ENCODE measurements around the gene OMD.

Gene OMD

DNA sequence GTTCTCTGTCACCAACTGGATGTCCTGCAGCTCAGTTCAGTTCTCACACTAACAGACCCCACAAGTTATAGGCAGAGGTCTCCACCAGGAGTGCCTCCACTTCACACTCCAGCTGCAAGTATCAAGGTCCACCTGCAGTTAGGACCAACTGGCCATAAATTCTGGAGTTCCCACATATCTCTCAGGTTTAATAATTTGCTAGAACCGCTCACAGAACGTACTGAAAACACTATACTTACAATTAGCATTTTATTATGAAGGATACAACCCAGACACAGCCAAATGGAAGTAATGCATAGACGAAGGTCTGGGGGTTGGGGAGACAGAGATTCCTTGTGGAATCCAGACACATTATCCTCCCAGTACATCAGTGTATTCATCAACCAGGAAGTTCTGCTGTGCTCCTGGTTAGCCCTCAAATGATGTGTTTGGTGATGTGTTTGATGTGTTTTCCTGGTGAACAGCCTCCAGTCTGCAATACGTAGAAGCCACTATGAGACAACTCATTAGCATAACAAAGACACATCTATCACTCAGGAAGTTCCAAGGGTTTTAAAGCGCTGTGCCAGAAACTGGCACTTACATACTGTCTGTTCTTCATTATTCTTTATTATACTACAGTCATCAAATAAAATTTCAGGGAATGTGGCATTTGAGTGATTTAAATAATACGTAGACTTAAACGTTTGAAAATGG is 45.3 kb downstream of the OMD start:
- Histone ChIP-seq H3K4me3 (ENCODE audit: low read length) (no peak overlapping the region), H2BK120ac (ENCODE audit: low read depth, low read length) (no peak overlapping the region), H3K27ac (ENCODE audit: low read depth, low read length) (no peak overlapping the region)

DNA sequence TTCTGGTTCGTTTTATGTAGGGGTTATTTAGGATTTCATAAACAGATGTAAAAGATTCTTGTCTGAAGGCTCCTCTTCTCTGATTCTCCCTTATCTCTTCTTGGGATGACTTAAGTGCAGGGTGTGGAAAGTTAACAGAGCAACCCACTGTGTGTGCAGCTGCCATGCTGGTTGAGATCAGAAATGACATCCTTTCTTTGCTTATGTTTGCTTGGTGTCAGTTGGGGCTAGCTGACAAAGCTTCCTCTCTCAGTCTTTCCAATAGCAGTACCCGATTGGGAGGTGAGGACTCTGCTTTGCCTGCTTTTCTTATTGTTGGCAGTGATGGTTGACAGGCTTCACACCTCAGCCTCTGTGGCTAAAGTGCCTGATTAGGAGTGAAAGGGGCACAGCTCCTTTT is 46.4 kb downstream of the OMD start:
- Histone ChIP-seq H4K8ac (ENCODE audit: low read depth, low read length) (no peak overlapping the region), H3K27ac (ENCODE audit: low read depth, low read length) (no peak overlapping the region), H3K4me3 (ENCODE audit: low read length) (no peak overlapping the region)

More for the DNA sequence above, 45.3 kb downstream of the OMD start:
- Histone ChIP-seq H3K56ac (ENCODE audit: low read length) (no peak overlapping the region), H2BK15ac (replicated peaks; ENCODE audit: low read depth) (no peak overlapping the region), H3K4ac (ENCODE audit: low read depth, low read length) (no peak overlapping the region), H4K8ac (ENCODE audit: low read depth, low read length) (no peak overlapping the region), H3K36me3 (ENCODE audit: control insufficient read depth, insufficient read depth, low read length) (no peaks in the 10 kb centered on the region), H3K18ac (ENCODE audit: low read length) (no peak overlapping the region), H3K79me1 (ENCODE audit: low read length) (no peaks in the 10 kb centered on the region), H3K23ac (ENCODE audit: low read length) (no peak overlapping the region), H4K5ac (ENCODE audit: low read length) (no peak overlapping the region), H3K9ac (ENCODE audit: low read length) (no peak overlapping the region), H3K27me3 (ENCODE audit: insufficient read depth, low read length, poor library complexity) (no peaks in the 10 kb centered on the region), H2BK5ac (ENCODE audit: low read length) (no peak overlapping the region), H2AK5ac (ENCODE audit: low read length) (no peak overlapping the region), H3K4me1 (ENCODE audit: control insufficient read depth, low read depth, low read length) (peaks cover 6% of the 10 kb centered on the region), H3K79me2 (ENCODE audit: control insufficient read depth, insufficient read depth, low read length) (no peaks in the 10 kb centered on the region), H3K4me2 (ENCODE audit: low read length) (no peak overlapping the region)
- peak; percentile 56 for DNase-seq
- no CpG with 5 or more reads among the region's 7 CpGs for WGBS (ENCODE audit: extremely low coverage, insufficient coverage, low lambda C conversion rate)

GRCh38 chr9:92373167-92373566 is 51.1 kb downstream of the OMD start:
- Histone ChIP-seq H3K4ac (ENCODE audit: low read depth, low read length) (no peak overlapping the region), H3K27ac (ENCODE audit: low read depth, low read length) (no peak overlapping the region), H3K4me1 (ENCODE audit: control insufficient read depth, low read depth, low read length) (peaks cover 2% of the 10 kb centered on the region), H3K23ac (ENCODE audit: low read length) (no peak overlapping the region), H3K9ac (ENCODE audit: low read length) (no peak overlapping the region), H3K18ac (ENCODE audit: low read length) (no peak overlapping the region), H3K79me2 (ENCODE audit: control insufficient read depth, insufficient read depth, low read length) (no peaks in the 10 kb centered on the region), H4K5ac (ENCODE audit: low read length) (no peak overlapping the region), H2BK5ac (ENCODE audit: low read length) (no peak overlapping the region), H3K79me1 (ENCODE audit: low read length) (no peaks in the 10 kb centered on the region), H3K27me3 (ENCODE audit: insufficient read depth, low read length, poor library complexity) (no peaks in the 10 kb centered on the region), H2AK5ac (ENCODE audit: low read length) (no peak overlapping the region), H3K4me3 (ENCODE audit: low read length) (no peak overlapping the region), H3K36me3 (ENCODE audit: control insufficient read depth, insufficient read depth, low read length) (no peaks in the 10 kb centered on the region), H3K56ac (ENCODE audit: low read length) (no peak overlapping the region), H2BK15ac (replicated peaks; ENCODE audit: low read depth) (no peak overlapping the region), H2BK120ac (ENCODE audit: low read depth, low read length) (no peak overlapping the region), H4K8ac (ENCODE audit: low read depth, low read length) (no peak overlapping the region), H3K4me2 (ENCODE audit: low read length) (no peak overlapping the region)
- WGBS (ENCODE audit: extremely low coverage, insufficient coverage, low lambda C conversion rate) = no CpG with 5 or more reads among the region's 2 CpGs
- DNase-seq = no peak

More for the DNA sequence above, 46.4 kb downstream of the OMD start:
- H3K23ac ChIP-seq (ENCODE audit: low read length) = no peak overlapping the region
- no peak overlapping the region for H3K9ac ChIP-seq (ENCODE audit: low read length)
- peak overlapping the region; percentile 43 for H3K18ac ChIP-seq (ENCODE audit: low read length)
- no CpG with 5 or more reads among the region's 2 CpGs for WGBS (ENCODE audit: extremely low coverage, insufficient coverage, low lambda C conversion rate)
- no peak overlapping the region for H2BK5ac ChIP-seq (ENCODE audit: low read length)
- H3K56ac ChIP-seq (ENCODE audit: low read length) = no peak overlapping the region
- H2BK15ac ChIP-seq (replicated peaks; ENCODE audit: low read depth) = no peak overlapping the region
- no peaks in the 10 kb centered on the region for H3K27me3 ChIP-seq (ENCODE audit: insufficient read depth, low read length, poor library complexity)
- no peaks in the 10 kb centered on the region for H3K36me3 ChIP-seq (ENCODE audit: control insufficient read depth, insufficient read depth, low read length)
- H3K4ac ChIP-seq (ENCODE audit: low read depth, low read length) = no peak overlapping the region
- no peak overlapping the region for H3K4me2 ChIP-seq (ENCODE audit: low read length)
- H2BK120ac ChIP-seq (ENCODE audit: low read depth, low read length) = no peak overlapping the region
- H3K79me2 ChIP-seq (ENCODE audit: control insufficient read depth, insufficient read depth, low read length) = no peaks in the 10 kb centered on the region
- H4K5ac ChIP-seq (ENCODE audit: low read length) = no peak overlapping the region
- peak; percentile 79 for DNase-seq
- H3K4me1 ChIP-seq (ENCODE audit: control insufficient read depth, low read depth, low read length) = peaks cover 6% of the 10 kb centered on the region
- no peaks in the 10 kb centered on the region for H3K79me1 ChIP-seq (ENCODE audit: low read length)
- H2AK5ac ChIP-seq (ENCODE audit: low read length) = no peak overlapping the region

DNA sequence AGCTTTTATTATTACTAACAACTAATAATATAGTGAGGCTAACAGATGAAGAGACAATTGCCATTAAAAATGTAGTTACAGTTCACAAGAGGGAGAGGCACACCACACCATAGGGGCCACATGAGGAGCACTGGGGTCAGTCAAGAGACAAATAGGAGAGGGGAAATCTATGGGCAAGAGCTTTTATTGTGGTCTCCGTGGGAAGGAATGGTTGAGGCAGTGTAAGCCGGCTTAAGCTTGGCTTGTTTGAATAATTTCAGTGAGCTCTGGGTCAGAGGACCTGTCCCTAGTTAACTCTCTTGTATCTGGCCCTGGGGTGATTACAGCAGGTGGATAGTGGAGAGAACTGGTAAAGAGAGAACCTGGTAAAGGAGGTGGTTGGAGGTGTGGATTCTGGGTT is 55.2 kb downstream of the OMD start:
- H3K56ac ChIP-seq (ENCODE audit: low read length) = no peak overlapping the region
- H3K18ac ChIP-seq (ENCODE audit: low read length) = no peak overlapping the region
- H3K79me2 ChIP-seq (ENCODE audit: control insufficient read depth, insufficient read depth, low read length) = no peaks in the 10 kb centered on the region
- H2BK5ac ChIP-seq (ENCODE audit: low read length) = no peak overlapping the region
- H3K4ac ChIP-seq (ENCODE audit: low read depth, low read length) = no peak overlapping the region
- no peaks in the 10 kb centered on the region for H3K4me1 ChIP-seq (ENCODE audit: control insufficient read depth, low read depth, low read length)
- no peak overlapping the region for H3K4me2 ChIP-seq (ENCODE audit: low read length)
- no peaks in the 10 kb centered on the region for H3K79me1 ChIP-seq (ENCODE audit: low read length)
- H2BK120ac ChIP-seq (ENCODE audit: low read depth, low read length) = no peak overlapping the region
- no peak overlapping the region for H3K4me3 ChIP-seq (ENCODE audit: low read length)
- no peak for DNase-seq
- H3K23ac ChIP-seq (ENCODE audit: low read length) = no peak overlapping the region
- H2BK15ac ChIP-seq (replicated peaks; ENCODE audit: low read depth) = no peak overlapping the region
- H3K27ac ChIP-seq (ENCODE audit: low read depth, low read length) = no peak overlapping the region
- no peak overlapping the region for H2AK5ac ChIP-seq (ENCODE audit: low read length)
- no peak overlapping the region for H4K5ac ChIP-seq (ENCODE audit: low read length)
- no peaks in the 10 kb centered on the region for H3K27me3 ChIP-seq (ENCODE audit: insufficient read depth, low read length, poor library complexity)
- H4K8ac ChIP-seq (ENCODE audit: low read depth, low read length) = no peak overlapping the region
- H3K36me3 ChIP-seq (ENCODE audit: control insufficient read depth, insufficient read depth, low read length) = no peaks in the 10 kb centered on the region
- WGBS (ENCODE audit: extremely low coverage, insufficient coverage, low lambda C conversion rate) = no CpG with 5 or more reads among the region's 2 CpGs
- no peak overlapping the region for H3K9ac ChIP-seq (ENCODE audit: low read length)
